ENCODE measurements around the gene MZB1. TPM values are rescaled to one million over a fixed set of nuclear protein-coding genes. Genes with fewer than 3 reads are reported as not detected.

MZB1 gene
- total RNA-seq = 0.13 TPM in 1 of 2 replicates, not detected in the other

GRCh38 chr5:139389701-139390638, at the start of gene MZB1:
MZB1 (minus strand) TSS chr5:139389913; CDS start chr5:139389856, 57 bp downstream.
- no peak for DNase-seq (ENCODE audit: low read depth in 2 of 2)

- DNase-seq (ENCODE audit: low read depth in 2 of 2) = peak; percentile 78 to 88
Measured at GRCh38 chr5:139439013-139439903, 49.5 kb upstream of the MZB1 start, which contains the start of gene DNAJC18. DNAJC18 (minus strand) TSS chr5:139439525; CDS start chr5:139439445, 80 bp downstream.

GRCh38 chr5:139438707-139439012, 48.9 kb upstream of the MZB1 start:
- DNase-seq (ENCODE audit: low read depth in 2 of 2) = no peak

GRCh38 chr5:139435676-139436075, 46.0 kb upstream of the MZB1 start:
- DNase-seq (ENCODE audit: low read depth in 2 of 2) = no peak

- no peak for DNase-seq (ENCODE audit: low read depth in 2 of 2)
Measured at GRCh38 chr5:139431706-139432105, 42.0 kb upstream of the MZB1 start.

GRCh38 chr5:139430015-139430414, 40.3 kb upstream of the MZB1 start:
- DNase-seq (ENCODE audit: low read depth in 2 of 2) = no peak

- no peak for DNase-seq (ENCODE audit: low read depth in 2 of 2)
Measured at GRCh38 chr5:139426203-139426885, 36.6 kb upstream of the MZB1 start.

DNA sequence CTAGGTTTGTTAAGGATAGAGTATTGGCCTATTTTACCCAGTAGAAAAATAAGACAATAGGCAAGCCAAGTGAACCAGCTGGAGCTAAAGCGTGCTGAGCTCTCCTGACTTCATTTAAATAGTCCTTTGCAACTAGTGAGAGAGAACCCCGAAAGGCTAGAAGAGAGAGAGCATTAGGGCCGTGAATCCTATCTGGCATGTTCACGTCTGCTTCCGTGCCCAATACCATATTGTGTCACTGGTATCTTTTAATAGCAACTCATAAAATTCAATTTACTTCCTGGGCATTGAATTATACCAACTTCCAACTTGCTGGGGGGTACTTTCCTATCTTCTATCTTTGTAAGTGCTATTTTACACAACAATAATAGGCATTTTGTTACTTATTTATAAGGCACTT, 35.8 kb upstream of the MZB1 start:
- no peak for DNase-seq (ENCODE audit: low read depth in 2 of 2)

DNA sequence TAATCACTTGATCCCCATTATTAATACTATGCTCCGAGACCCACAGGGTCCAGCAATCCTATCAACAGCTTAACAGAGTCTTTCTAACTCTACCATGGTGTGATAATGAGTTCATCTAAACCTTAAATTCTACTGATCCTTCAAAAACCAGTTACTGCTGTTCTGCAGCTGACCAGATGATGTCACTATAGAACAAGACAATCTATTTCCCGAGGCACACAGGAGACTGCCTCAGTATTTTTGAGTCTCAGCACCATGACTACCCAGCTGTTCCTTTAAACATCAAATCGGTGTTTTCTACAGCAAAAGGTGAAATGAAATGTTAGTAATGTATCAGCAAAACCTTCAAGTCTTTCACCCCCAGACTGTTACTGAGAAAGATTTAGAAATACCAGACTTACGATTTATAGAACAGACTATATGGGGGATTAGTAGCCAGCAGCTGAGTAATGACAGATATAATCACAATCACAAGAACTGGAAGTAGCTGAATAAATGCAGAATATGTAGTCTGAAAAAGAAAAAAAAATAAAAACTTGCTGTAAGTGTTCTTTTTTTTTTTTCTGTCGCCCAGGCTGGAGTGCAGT, 32.7 kb upstream of the MZB1 start:
- DNase-seq (ENCODE audit: low read depth in 2 of 2) = peak; percentile 62 to 77

DNA sequence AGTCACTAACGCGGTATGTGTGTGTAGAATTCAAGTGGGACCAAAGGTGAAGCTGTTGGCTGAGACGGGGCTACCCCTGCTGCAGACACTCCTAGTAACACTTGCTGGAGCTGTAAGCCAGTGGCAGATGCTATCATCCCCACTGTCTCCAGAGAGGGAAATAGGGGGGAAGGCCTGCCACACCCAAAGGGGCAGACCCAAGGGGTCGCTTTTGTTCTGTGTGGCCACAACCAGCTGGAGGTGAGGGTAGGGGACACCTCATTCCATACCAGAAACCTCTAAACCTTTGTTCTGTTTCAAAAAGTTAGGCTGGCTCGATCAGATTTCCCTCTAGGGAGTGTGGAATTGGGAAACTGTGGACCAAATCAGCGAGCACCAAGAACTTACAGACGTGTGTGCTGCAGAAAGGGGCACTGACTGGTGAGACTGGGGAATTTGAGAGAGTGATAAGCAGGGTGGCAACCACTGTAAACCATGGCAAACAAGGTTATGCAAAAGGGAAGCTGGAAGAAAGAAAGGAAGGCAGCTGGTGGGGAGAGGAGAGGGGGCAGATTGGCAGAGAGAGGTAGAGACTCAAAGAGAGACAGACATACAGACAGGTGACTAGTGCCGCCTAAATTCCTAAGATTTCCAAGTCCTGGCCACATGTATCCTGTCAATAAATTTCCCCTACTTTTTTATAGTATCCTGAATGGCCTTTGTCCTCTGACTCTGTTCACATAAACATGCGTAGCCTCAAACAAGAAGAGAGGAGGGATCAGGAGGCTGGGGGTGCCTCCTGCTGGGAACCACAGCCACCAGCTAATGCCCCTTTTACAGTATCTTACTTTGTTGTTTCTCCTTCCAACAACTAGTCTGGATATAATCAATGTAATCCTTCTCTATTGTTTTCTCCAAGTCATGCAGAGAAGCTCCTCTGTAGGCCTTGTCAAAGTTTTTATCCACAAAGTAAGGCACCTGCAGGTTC, 29.8 kb upstream of the MZB1 start:
- DNase-seq (ENCODE audit: low read depth in 2 of 2) = peak in 1 of 2 donors; percentile 39

- peak in 1 of 2 donors; percentile 21 for DNase-seq (ENCODE audit: low read depth in 2 of 2)
Measured at GRCh38 chr5:139418793-139419192, 29.1 kb upstream of the MZB1 start.

DNA sequence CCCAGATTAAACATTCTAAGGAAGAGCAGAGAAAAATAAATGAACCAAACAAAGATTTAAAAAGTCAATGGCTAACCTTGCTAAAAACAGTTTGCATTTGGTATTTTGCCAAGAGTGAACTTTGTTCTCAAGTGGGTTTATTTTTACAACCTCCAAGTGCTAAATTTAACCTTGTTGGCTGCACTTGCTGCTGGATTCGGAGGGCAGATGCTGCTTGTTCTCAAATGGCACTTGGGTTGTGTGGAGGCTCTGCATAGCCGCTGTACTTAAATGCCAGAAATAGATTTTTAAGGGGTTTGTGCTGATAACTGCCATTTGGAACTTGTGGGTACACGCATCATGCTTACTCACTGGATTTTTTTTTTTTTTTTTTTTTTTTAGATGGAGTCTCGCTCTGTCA, 27.5 kb upstream of the MZB1 start:
- DNase-seq (ENCODE audit: low read depth in 2 of 2) = peak in 1 of 2 donors; percentile 26

DNA sequence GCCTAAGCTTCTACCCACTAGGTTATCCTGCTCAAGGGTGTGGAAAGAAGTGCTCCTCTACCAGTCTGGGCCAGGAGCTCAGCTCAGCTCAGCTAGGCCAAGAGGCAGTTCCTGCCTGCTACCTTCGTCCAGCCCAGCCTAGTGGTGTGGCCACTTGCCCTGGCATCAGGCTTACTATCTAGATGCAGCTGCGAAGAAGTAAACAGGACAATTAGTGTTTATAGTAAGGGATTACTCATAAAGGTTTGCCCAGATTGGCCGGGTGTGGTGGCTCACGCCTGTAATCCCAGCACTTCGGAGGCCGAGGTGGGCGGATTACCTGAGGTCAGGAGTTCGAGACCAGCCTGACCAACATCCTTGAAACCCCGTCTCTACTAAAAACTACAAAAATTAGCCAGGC, 26.9 kb upstream of the MZB1 start:
- no peak for DNase-seq (ENCODE audit: low read depth in 2 of 2)

- DNase-seq (ENCODE audit: low read depth in 2 of 2) = no peak
Measured at GRCh38 chr5:139415869-139416268, 26.2 kb upstream of the MZB1 start.

GRCh38 chr5:139415221-139415861, 25.6 kb upstream of the MZB1 start:
- peak; percentile 81 to 91 for DNase-seq (ENCODE audit: low read depth in 2 of 2)

GRCh38 chr5:139414581-139415130, 24.9 kb upstream of the MZB1 start:
- DNase-seq (ENCODE audit: low read depth in 2 of 2) = peak; percentile 37 to 38

GRCh38 chr5:139413963-139414362, 24.2 kb upstream of the MZB1 start:
- DNase-seq (ENCODE audit: low read depth in 2 of 2) = no peak

DNA sequence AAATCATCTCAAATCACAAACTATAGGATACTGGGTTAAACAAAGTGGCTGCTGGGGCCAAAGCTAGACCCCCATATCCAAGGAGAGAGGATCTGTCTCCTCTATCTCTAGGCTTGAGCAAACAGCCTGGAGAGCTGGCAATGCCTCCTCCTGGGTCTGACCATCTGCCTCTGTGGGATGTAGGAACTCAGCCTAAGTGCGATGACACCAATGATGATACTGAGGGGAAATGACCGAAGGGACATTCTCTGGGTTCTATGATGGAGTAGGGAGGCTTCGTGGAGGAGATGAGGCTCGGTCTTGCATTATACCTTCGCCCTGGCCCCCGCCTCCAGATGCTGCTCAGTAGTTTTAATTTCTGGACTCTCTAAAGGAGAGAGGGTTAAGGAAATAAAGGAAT, 23.4 kb upstream of the MZB1 start:
- DNase-seq (ENCODE audit: low read depth in 2 of 2) = no peak
